ENCODE measurements around the gene STUM. TPM values are rescaled to one million over a fixed set of nuclear protein-coding genes. Genes with fewer than 3 reads are reported as not detected.

STUM gene
- total RNA-seq, 3 donors from 2014 or later, result 1.1 to 7.2 (median 2.2) TPM

GRCh38 chr1:226526801-226527595, 21.6 kb upstream of the STUM start:
- TF ChIP-seq POLR2AphosphoS5 (IDR thresholded peaks at IDR 0.05) (no peak), CTCF (IDR thresholded peaks at IDR 0.05) (no peak), POLR2A (IDR thresholded peaks at IDR 0.05) (no peak)
- Histone ChIP-seq H3K4me1 (no peaks in the 10 kb centered on the region), H3K4me3 (no peak overlapping the region), H3K27me3 (no peaks in the 10 kb centered on the region), H3K9me3 (no peaks in the 10 kb centered on the region), H3K27ac (peak overlapping the region in 1 of 2 donors; percentile 25), H3K36me3 (no peaks in the 10 kb centered on the region)
- intact Hi-C loops (cut with DNase I; ENCODE audit: low total_unique reads), result no loop called here
- DNase-seq (ENCODE audit: low spot score in 2 of 2), result no peak

- no peak for DNase-seq (ENCODE audit: low spot score in 2 of 2)
- Histone ChIP-seq H3K9me3 (no peaks in the 10 kb centered on the region), H3K4me1 (no peaks in the 10 kb centered on the region), H3K27me3 (no peaks in the 10 kb centered on the region), H3K4me3 (no peak overlapping the region), H3K27ac (no peak overlapping the region), H3K36me3 (no peaks in the 10 kb centered on the region)
- TF ChIP-seq POLR2A (IDR thresholded peaks at IDR 0.05) (no peak), POLR2AphosphoS5 (IDR thresholded peaks at IDR 0.05) (no peak), CTCF (IDR thresholded peaks at IDR 0.05) (no peak)
- intact Hi-C loops (cut with DNase I; ENCODE audit: low total_unique reads), result no loop called here
These were observed 18.7 kb upstream of the STUM start for GRCh38 chr1:226529891-226530290.

- no peak for DNase-seq (ENCODE audit: low spot score in 2 of 2)
- TF ChIP-seq POLR2A (IDR thresholded peaks at IDR 0.05) (no peak), CTCF (IDR thresholded peaks at IDR 0.05) (no peak), POLR2AphosphoS5 (IDR thresholded peaks at IDR 0.05) (no peak)
These were observed 18.0 kb upstream of the STUM start for GRCh38 chr1:226530591-226530990.

GRCh38 chr1:226531360-226532093, 17.0 kb upstream of the STUM start:
- Histone ChIP-seq H3K4me3 (no peak overlapping the region), H3K36me3 (no peaks in the 10 kb centered on the region), H3K27ac (no peak overlapping the region), H3K4me1 (no peaks in the 10 kb centered on the region), H3K9me3 (no peaks in the 10 kb centered on the region), H3K27me3 (no peaks in the 10 kb centered on the region)
- DNase-seq (ENCODE audit: low spot score in 2 of 2), result no peak
- intact Hi-C loops (cut with DNase I; ENCODE audit: low total_unique reads), result no loop called here
- TF ChIP-seq POLR2AphosphoS5 (IDR thresholded peaks at IDR 0.05), result no peak
- TF ChIP-seq POLR2A (IDR thresholded peaks at IDR 0.05), result no peak
- TF ChIP-seq CTCF (IDR thresholded peaks at IDR 0.05), result no peak

More at GRCh38 chr1:226530591-226530990, 18.0 kb upstream of the STUM start:
- no peaks in the 10 kb centered on the region for H3K27me3 ChIP-seq
- intact Hi-C loops (cut with DNase I; ENCODE audit: low total_unique reads), result no loop called here
- no peaks in the 10 kb centered on the region for H3K36me3 ChIP-seq
- no peak overlapping the region for H3K4me3 ChIP-seq
- no peaks in the 10 kb centered on the region for H3K9me3 ChIP-seq
- H3K27ac ChIP-seq, result no peak overlapping the region
- H3K4me1 ChIP-seq, result no peaks in the 10 kb centered on the region

- no peaks in the 10 kb centered on the region for H3K9me3 ChIP-seq
- no peak for TF ChIP-seq POLR2A (IDR thresholded peaks at IDR 0.05)
- no peak for TF ChIP-seq CTCF (IDR thresholded peaks at IDR 0.05)
- TF ChIP-seq POLR2AphosphoS5 (IDR thresholded peaks at IDR 0.05), result no peak
- H3K27me3 ChIP-seq, result no peaks in the 10 kb centered on the region
- H3K4me1 ChIP-seq, result no peaks in the 10 kb centered on the region
- H3K36me3 ChIP-seq, result no peaks in the 10 kb centered on the region
- intact Hi-C loops (cut with DNase I; ENCODE audit: low total_unique reads), result no loop called here
- no peak for DNase-seq (ENCODE audit: low spot score in 2 of 2)
- no peak overlapping the region for H3K27ac ChIP-seq
- H3K4me3 ChIP-seq, result no peak overlapping the region
These were observed 16.0 kb upstream of the STUM start for GRCh38 chr1:226532553-226532952.
